ENCODE results near the gene PRKAR2A.
"Not testable (repeated sequence)": the region's sequence is repeated elsewhere in the genome, so short reads cannot be mapped to it uniquely, and the experiment has no call there.

PRKAR2A gene

GRCh38 chr3:48725185-48725855 lies 122.4 kb downstream of the PRKAR2A start:
- DNase-seq (ENCODE audit: low read depth), result not testable (repeated sequence)

GRCh38 chr3:48723725-48724124 lies 123.9 kb downstream of the PRKAR2A start:
- no peak for DNase-seq (ENCODE audit: low read depth)

- DNase-seq (ENCODE audit: low read depth), result not testable (repeated sequence)
Observed at GRCh38 chr3:48723293-48723692, 124.4 kb downstream of the PRKAR2A start.

- peak; percentile 97 for DNase-seq (ENCODE audit: low read depth)
Observed at GRCh38 chr3:48716982-48717746, 130.5 kb downstream of the PRKAR2A start, which contains the start of gene IP6K2. TSS of gene IP6K2 (minus strand) at chr3:48717221. CDS start at chr3:48695291, 21,930 bp downstream.

- no peak for DNase-seq (ENCODE audit: low read depth)
Observed at GRCh38 chr3:48716508-48716981, 131.1 kb downstream of the PRKAR2A start.

GRCh38 chr3:48715174-48715800 lies 132.4 kb downstream of the PRKAR2A start:
- no peak for DNase-seq (ENCODE audit: low read depth)

- no peak for DNase-seq (ENCODE audit: low read depth)
Observed at GRCh38 chr3:48711727-48712126, 135.9 kb downstream of the PRKAR2A start.

- DNase-seq (ENCODE audit: low read depth), result no peak
Observed at GRCh38 chr3:48709051-48709461, 138.6 kb downstream of the PRKAR2A start.

- DNase-seq (ENCODE audit: low read depth), result no peak
Observed at GRCh38 chr3:48708481-48708889, 139.2 kb downstream of the PRKAR2A start.

GRCh38 chr3:48707157-48707556 lies 140.5 kb downstream of the PRKAR2A start:
- DNase-seq (ENCODE audit: low read depth), result no peak

GRCh38 chr3:48702320-48702920 lies 145.3 kb downstream of the PRKAR2A start:
- DNase-seq (ENCODE audit: low read depth), result no peak

- DNase-seq (ENCODE audit: low read depth), result no peak
Observed at GRCh38 chr3:48700731-48701405, 146.8 kb downstream of the PRKAR2A start.

GRCh38 chr3:48698891-48699290 lies 148.8 kb downstream of the PRKAR2A start:
- no peak for DNase-seq (ENCODE audit: low read depth)

GRCh38 chr3:48697952-48698351 lies 149.7 kb downstream of the PRKAR2A start:
- no peak for DNase-seq (ENCODE audit: low read depth)

GRCh38 chr3:48696601-48697000 lies 151.1 kb downstream of the PRKAR2A start:
- DNase-seq (ENCODE audit: low read depth), result no peak

Data from T-helper 22 cell (primary cell).